ENCODE results near the gene RFLNA. TPM values are rescaled to one million over a fixed set of nuclear protein-coding genes. Genes with fewer than 3 reads are reported as not detected.

RFLNA gene
- total and polyA plus RNA-seq, 2 experiments from 2014 or later: 3.9 to 20.4 TPM

DNA sequence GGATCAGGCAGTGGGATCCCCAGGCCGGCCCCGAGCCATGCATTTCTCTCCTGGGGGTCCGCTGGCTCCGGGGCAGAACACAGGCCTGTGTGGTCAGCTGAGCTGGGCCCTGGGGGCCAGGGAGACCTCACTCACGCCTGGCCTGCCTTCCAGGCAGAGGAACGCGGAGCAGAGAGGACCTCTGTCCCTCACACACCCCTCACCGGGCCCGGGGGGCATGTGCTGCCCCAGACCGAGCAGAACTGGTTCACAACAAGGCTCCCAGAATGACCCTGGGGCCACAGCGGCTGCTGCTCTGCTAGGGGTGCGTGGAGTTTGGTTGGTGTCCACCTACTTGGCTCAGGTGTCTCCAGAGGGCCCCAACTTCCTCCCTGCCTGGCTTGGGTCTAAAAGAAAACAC lies 33.0 kb upstream of the RFLNA start:
- Histone ChIP-seq H3K4me3 (no peak overlapping the region), H3K27ac (ENCODE audit: low read depth) (no peak overlapping the region), H3K79me2 (replicated peaks; ENCODE audit: insufficient read depth) (no peaks in the 10 kb centered on the region), H2AFZ (no peak overlapping the region), H3K36me3 (ENCODE audit: insufficient read depth) (no peaks in the 10 kb centered on the region), H3K4me1 (ENCODE audit: insufficient read depth) (no peaks in the 10 kb centered on the region), H3K9me2 (ENCODE audit: insufficient read depth) (no peaks in the 10 kb centered on the region), H3F3A (replicated peaks; ENCODE audit: low read depth) (no peaks in the 10 kb centered on the region), H4K20me1 (replicated peaks; ENCODE audit: insufficient read depth) (no peaks in the 10 kb centered on the region), H3K27me3 (ENCODE audit: insufficient read depth) (no peaks in the 10 kb centered on the region), H3K4me2 (no peak overlapping the region)
- H3K36me3 Mint-ChIP-seq (ENCODE audit: low read depth): no peaks in the 10 kb centered on the region
- peaks cover 8% of the 10 kb centered on the region; the same call in 2 of the 3 replicates for H3K4me1 Mint-ChIP-seq
- H3K4me3 Mint-ChIP-seq: no peak overlapping the region
- no peak overlapping the region for H3K27ac Mint-ChIP-seq
- ATAC-seq (no peak), DNase-seq (ENCODE audit: low spot score) (no peak)
- peaks cover 4% of the 10 kb centered on the region for H3K27me3 Mint-ChIP-seq (ENCODE audit: insufficient read depth, low read depth, poor library complexity)
- peaks cover 4% of the 10 kb centered on the region; the same call in 1 of the 3 replicates for H3K9me3 Mint-ChIP-seq
- TF ChIP-seq, protein P1, sequence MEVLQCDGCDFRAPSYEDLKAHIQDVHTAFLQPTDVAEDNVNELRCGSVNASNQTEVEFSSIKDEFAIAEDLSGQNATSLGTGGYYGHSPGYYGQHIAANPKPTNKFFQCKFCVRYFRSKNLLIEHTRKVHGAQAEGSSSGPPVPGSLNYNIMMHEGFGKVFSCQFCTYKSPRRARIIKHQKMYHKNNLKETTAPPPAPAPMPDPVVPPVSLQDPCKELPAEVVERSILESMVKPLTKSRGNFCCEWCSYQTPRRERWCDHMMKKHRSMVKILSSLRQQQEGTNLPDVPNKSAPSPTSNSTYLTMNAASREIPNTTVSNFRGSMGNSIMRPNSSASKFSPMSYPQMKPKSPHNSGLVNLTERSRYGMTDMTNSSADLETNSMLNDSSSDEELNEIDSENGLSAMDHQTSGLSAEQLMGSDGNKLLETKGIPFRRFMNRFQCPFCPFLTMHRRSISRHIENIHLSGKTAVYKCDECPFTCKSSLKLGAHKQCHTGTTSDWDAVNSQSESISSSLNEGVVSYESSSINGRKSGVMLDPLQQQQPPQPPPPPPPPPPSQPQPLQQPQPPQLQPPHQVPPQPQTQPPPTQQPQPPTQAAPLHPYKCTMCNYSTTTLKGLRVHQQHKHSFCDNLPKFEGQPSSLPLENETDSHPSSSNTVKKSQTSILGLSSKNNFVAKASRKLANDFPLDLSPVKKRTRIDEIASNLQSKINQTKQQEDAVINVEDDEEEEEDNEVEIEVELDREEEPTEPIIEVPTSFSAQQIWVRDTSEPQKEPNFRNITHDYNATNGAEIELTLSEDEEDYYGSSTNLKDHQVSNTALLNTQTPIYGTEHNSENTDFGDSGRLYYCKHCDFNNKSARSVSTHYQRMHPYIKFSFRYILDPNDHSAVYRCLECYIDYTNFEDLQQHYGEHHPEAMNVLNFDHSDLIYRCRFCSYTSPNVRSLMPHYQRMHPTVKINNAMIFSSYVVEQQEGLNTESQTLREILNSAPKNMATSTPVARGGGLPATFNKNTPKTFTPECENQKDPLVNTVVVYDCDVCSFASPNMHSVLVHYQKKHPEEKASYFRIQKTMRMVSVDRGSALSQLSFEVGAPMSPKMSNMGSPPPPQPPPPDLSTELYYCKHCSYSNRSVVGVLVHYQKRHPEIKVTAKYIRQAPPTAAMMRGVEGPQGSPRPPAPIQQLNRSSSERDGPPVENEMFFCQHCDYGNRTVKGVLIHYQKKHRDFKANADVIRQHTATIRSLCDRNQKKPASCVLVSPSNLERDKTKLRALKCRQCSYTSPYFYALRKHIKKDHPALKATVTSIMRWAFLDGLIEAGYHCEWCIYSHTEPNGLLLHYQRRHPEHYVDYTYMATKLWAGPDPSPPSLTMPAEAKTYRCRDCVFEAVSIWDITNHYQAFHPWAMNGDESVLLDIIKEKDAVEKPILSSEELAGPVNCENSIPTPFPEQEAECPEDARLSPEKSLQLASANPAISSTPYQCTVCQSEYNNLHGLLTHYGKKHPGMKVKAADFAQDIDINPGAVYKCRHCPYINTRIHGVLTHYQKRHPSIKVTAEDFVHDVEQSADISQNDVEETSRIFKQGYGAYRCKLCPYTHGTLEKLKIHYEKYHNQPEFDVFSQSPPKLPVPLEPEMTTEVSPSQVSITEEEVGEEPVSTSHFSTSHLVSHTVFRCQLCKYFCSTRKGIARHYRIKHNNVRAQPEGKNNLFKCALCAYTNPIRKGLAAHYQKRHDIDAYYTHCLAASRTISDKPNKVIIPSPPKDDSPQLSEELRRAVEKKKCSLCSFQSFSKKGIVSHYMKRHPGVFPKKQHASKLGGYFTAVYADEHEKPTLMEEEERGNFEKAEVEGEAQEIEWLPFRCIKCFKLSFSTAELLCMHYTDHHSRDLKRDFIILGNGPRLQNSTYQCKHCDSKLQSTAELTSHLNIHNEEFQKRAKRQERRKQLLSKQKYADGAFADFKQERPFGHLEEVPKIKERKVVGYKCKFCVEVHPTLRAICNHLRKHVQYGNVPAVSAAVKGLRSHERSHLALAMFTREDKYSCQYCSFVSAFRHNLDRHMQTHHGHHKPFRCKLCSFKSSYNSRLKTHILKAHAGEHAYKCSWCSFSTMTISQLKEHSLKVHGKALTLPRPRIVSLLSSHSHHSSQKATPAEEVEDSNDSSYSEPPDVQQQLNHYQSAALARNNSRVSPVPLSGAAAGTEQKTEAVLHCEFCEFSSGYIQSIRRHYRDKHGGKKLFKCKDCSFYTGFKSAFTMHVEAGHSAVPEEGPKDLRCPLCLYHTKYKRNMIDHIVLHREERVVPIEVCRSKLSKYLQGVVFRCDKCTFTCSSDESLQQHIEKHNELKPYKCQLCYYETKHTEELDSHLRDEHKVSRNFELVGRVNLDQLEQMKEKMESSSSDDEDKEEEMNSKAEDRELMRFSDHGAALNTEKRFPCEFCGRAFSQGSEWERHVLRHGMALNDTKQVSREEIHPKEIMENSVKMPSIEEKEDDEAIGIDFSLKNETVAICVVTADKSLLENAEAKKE (CRISPR knock-in tag; IDR thresholded peaks at IDR 0.05): no peak
- TF ChIP-seq, protein P2, sequence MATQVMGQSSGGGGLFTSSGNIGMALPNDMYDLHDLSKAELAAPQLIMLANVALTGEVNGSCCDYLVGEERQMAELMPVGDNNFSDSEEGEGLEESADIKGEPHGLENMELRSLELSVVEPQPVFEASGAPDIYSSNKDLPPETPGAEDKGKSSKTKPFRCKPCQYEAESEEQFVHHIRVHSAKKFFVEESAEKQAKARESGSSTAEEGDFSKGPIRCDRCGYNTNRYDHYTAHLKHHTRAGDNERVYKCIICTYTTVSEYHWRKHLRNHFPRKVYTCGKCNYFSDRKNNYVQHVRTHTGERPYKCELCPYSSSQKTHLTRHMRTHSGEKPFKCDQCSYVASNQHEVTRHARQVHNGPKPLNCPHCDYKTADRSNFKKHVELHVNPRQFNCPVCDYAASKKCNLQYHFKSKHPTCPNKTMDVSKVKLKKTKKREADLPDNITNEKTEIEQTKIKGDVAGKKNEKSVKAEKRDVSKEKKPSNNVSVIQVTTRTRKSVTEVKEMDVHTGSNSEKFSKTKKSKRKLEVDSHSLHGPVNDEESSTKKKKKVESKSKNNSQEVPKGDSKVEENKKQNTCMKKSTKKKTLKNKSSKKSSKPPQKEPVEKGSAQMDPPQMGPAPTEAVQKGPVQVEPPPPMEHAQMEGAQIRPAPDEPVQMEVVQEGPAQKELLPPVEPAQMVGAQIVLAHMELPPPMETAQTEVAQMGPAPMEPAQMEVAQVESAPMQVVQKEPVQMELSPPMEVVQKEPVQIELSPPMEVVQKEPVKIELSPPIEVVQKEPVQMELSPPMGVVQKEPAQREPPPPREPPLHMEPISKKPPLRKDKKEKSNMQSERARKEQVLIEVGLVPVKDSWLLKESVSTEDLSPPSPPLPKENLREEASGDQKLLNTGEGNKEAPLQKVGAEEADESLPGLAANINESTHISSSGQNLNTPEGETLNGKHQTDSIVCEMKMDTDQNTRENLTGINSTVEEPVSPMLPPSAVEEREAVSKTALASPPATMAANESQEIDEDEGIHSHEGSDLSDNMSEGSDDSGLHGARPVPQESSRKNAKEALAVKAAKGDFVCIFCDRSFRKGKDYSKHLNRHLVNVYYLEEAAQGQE (IDR thresholded peaks at IDR 0.05; ENCODE audit: unreplicated experiment): no peak
- TF ChIP-seq EZH2phosphoT487 (IDR thresholded peaks at IDR 0.05; ENCODE audit: unreplicated experiment): no peak
- no peak for TF ChIP-seq EZH2 (IDR thresholded peaks at IDR 0.05; ENCODE audit: low read depth, unreplicated experiment)
- no peak for TF ChIP-seq CREB1 (CRISPR knock-in tag; IDR thresholded peaks at IDR 0.05; ENCODE audit: low read depth)
- TF ChIP-seq, protein P3, sequence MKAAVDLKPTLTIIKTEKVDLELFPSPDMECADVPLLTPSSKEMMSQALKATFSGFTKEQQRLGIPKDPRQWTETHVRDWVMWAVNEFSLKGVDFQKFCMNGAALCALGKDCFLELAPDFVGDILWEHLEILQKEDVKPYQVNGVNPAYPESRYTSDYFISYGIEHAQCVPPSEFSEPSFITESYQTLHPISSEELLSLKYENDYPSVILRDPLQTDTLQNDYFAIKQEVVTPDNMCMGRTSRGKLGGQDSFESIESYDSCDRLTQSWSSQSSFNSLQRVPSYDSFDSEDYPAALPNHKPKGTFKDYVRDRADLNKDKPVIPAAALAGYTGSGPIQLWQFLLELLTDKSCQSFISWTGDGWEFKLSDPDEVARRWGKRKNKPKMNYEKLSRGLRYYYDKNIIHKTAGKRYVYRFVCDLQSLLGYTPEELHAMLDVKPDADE (IDR thresholded peaks at IDR 0.05): no peak
- no peak for TF ChIP-seq ZNF331 (CRISPR knock-in tag; IDR thresholded peaks at IDR 0.05; ENCODE audit: low read depth)
- TF ChIP-seq NANOG (IDR thresholded peaks at IDR 0.05; ENCODE audit: borderline replicate concordance): no peak
- TF ChIP-seq POLR2AphosphoS5 (IDR thresholded peaks at IDR 0.05; ENCODE audit: low read depth): no peak
- TF ChIP-seq, protein P4, sequence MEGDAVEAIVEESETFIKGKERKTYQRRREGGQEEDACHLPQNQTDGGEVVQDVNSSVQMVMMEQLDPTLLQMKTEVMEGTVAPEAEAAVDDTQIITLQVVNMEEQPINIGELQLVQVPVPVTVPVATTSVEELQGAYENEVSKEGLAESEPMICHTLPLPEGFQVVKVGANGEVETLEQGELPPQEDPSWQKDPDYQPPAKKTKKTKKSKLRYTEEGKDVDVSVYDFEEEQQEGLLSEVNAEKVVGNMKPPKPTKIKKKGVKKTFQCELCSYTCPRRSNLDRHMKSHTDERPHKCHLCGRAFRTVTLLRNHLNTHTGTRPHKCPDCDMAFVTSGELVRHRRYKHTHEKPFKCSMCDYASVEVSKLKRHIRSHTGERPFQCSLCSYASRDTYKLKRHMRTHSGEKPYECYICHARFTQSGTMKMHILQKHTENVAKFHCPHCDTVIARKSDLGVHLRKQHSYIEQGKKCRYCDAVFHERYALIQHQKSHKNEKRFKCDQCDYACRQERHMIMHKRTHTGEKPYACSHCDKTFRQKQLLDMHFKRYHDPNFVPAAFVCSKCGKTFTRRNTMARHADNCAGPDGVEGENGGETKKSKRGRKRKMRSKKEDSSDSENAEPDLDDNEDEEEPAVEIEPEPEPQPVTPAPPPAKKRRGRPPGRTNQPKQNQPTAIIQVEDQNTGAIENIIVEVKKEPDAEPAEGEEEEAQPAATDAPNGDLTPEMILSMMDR (conservative IDR thresholded peaks at IDR 0.05; ENCODE audit: low read depth in 2 of 2): no peak
- no peak for TF ChIP-seq ZNF114 (CRISPR knock-in tag; IDR thresholded peaks at IDR 0.05)
- TF ChIP-seq STAT1 (IDR thresholded peaks at IDR 0.05; ENCODE audit: unreplicated experiment): no peak
- no peak for TF ChIP-seq JUNB (IDR thresholded peaks at IDR 0.05; ENCODE audit: unreplicated experiment)

All from GM23338 (cell line).